H9 (cell line): ENCODE results near the gene CYBA. TPM values are rescaled to one million over a fixed set of nuclear protein-coding genes. Genes with fewer than 3 reads are reported as not detected.

Experiments
- DNase-seq: peaks from one replicate; pipeline ENCODE4 v3.0.0-alpha.2; 2017
- H2AFZ ChIP-seq: one replicate; pipeline ENCODE4 v1.6.1; 2013; ENCODE audit warnings: mild to moderate bottlenecking, low read length, control low read depth, moderate library complexity
- H2AK5ac ChIP-seq: 2 replicates; pipeline ENCODE4 v1.6.1; 2013; ENCODE audit warnings: low read length, control low read depth, mixed read lengths; ENCODE audit not compliant: insufficient read length
- H2BK120ac ChIP-seq: one replicate; pipeline ENCODE4 v1.6.1; 2013; ENCODE audit warnings: low read depth, mild to moderate bottlenecking, low read length, control low read depth, inconsistent platforms; ENCODE audit not compliant: poor library complexity, severe bottlenecking
- H2BK12ac ChIP-seq: 2 replicates; pipeline ENCODE4 v1.6.1; 2013; ENCODE audit warnings: low read length, control low read depth, mixed read lengths, low read depth; ENCODE audit not compliant: insufficient read length
- H2BK15ac ChIP-seq: 2 replicates; pipeline ENCODE4 v1.6.1; 2013; ENCODE audit warnings: low read depth, low read length, control low read depth
- H2BK20ac ChIP-seq: one replicate; pipeline ENCODE4 v1.6.1; 2013; ENCODE audit warnings: low read depth, mild to moderate bottlenecking, low read length, control low read depth, inconsistent platforms; ENCODE audit not compliant: poor library complexity, severe bottlenecking
- H2BK5ac ChIP-seq: 2 replicates; pipeline ENCODE4 v1.6.1; 2013; ENCODE audit warnings: low read length, control low read depth, mixed read lengths; ENCODE audit not compliant: insufficient read length
- H3K14ac ChIP-seq: 2 replicates; pipeline ENCODE4 v1.6.1; 2013; ENCODE audit warnings: low read length, control low read depth; ENCODE audit not compliant: insufficient read depth
- H3K18ac ChIP-seq: 2 replicates; pipeline ENCODE4 v1.6.1; 2013; ENCODE audit warnings: low read depth, mild to moderate bottlenecking, mixed read lengths, low read length, control low read depth; ENCODE audit not compliant: insufficient read length
- H3K23ac ChIP-seq: 2 replicates; pipeline ENCODE4 v1.6.1; 2013; ENCODE audit warnings: low read length, control low read depth, mixed read lengths, low read depth; ENCODE audit not compliant: insufficient read length
- H3K23me2 ChIP-seq: 2 replicates; pipeline ENCODE4 v1.6.1; 2013; ENCODE audit warnings: low read depth, mild to moderate bottlenecking, mixed read lengths, low read length, control low read depth; ENCODE audit not compliant: insufficient read length, poor library complexity, severe bottlenecking
- H3K27ac ChIP-seq: 2 replicates; pipeline ENCODE4 v1.5.1; 2013; ENCODE audit warnings: low read length, control low read depth, mixed read lengths, low read depth; ENCODE audit not compliant: insufficient read length
- H3K27me3 ChIP-seq: 2 replicates; pipeline ENCODE4 v1.6.1; 2013; ENCODE audit warnings: low read length, control low read depth, inconsistent platforms; ENCODE audit not compliant: insufficient read depth
- H3K4ac ChIP-seq: 2 replicates; pipeline ENCODE4 v1.6.1; 2013; ENCODE audit warnings: low read depth, mild to moderate bottlenecking, control low read depth, inconsistent platforms, low read length, moderate library complexity
- H3K4me1 ChIP-seq: 2 replicates; pipeline ENCODE4 v1.6.1; 2013; ENCODE audit warnings: low read length, control low read depth, inconsistent platforms; ENCODE audit not compliant: insufficient read depth
- H3K4me2 ChIP-seq: 2 replicates; pipeline ENCODE4 v1.6.1; 2013; ENCODE audit warnings: low read length, control low read depth, mixed read lengths; ENCODE audit not compliant: insufficient read length, insufficient read depth
- H3K56ac ChIP-seq: 2 replicates; pipeline ENCODE4 v1.6.1; 2013; ENCODE audit warnings: low read depth, mild to moderate bottlenecking, mixed read lengths, low read length, control low read depth; ENCODE audit not compliant: insufficient read length
- H3K79me1 ChIP-seq: 2 replicates; pipeline ENCODE4 v1.6.1; 2013; ENCODE audit warnings: low read depth, mild to moderate bottlenecking, moderate library complexity, low read length, control low read depth, inconsistent platforms; ENCODE audit not compliant: insufficient read depth, poor library complexity, severe bottlenecking
- H3K79me2 ChIP-seq: 2 replicates; pipeline ENCODE4 v1.6.1; 2013; ENCODE audit warnings: low read length, control low read depth, inconsistent platforms; ENCODE audit not compliant: insufficient read depth
- H3K9ac ChIP-seq: 2 replicates; pipeline ENCODE4 v1.6.1; 2013; ENCODE audit warnings: low read length, control low read depth, mixed read lengths; ENCODE audit not compliant: insufficient read length; ENCODE audit errors: extremely low read depth
- H3K9me3 ChIP-seq: one replicate; pipeline ENCODE4 v1.6.1; 2013; ENCODE audit warnings: low read depth, low read length, inconsistent platforms; ENCODE audit not compliant: control insufficient read depth
- H3T11ph ChIP-seq: one replicate; pipeline ENCODE4 v1.6.1; 2013; ENCODE audit warnings: mild to moderate bottlenecking, low read length, control low read depth, inconsistent platforms
- H4K20me1 ChIP-seq: one replicate; pipeline ENCODE4 v1.6.1; 2013; ENCODE audit not compliant: control insufficient read depth, insufficient read length, insufficient read depth
- H4K5ac ChIP-seq: 2 replicates; pipeline ENCODE4 v1.6.1; 2013; ENCODE audit warnings: low read depth, mild to moderate bottlenecking, mixed read lengths, low read length, control low read depth; ENCODE audit not compliant: insufficient read length
- H4K8ac ChIP-seq: replicated peaks from 2 replicates; pipeline ENCODE4 v1.6.1; 2013; ENCODE audit warnings: low read length, control low read depth, mixed read lengths, low read depth; ENCODE audit not compliant: insufficient read length
- H4K91ac ChIP-seq: 2 replicates; pipeline ENCODE4 v1.6.1; 2013; ENCODE audit warnings: low read depth, mild to moderate bottlenecking, moderate library complexity, mixed read lengths, low read length, control low read depth; ENCODE audit not compliant: insufficient read length
- H3K27ac Mint-ChIP-seq, 3 experiments: 2 replicates in 2 of 3; 3 replicates in 1 of 3; pipeline ENCODE4 v1.8.0; 2020 to 2021; ENCODE audit warnings: mixed read lengths in 3 of 3, mild to moderate bottlenecking in 1 of 3, moderate library complexity in 1 of 3
- H3K27me3 Mint-ChIP-seq: 2 replicates; pipeline ENCODE4 v1.8.0; 2021; ENCODE audit warnings: low read depth, mild to moderate bottlenecking, moderate library complexity, mixed read lengths
- H3K36me3 Mint-ChIP-seq, 3 experiments: 2 replicates in 2 of 3; 3 replicates in 1 of 3; pipeline ENCODE4 v1.8.0; 2020 to 2021; ENCODE audit warnings: low read depth in 3 of 3, mixed read lengths in 3 of 3; ENCODE audit not compliant: insufficient read depth in 1 of 3
- H3K4me1 Mint-ChIP-seq, 2 experiments: 2 replicates each; pipeline ENCODE4 v1.8.0; 2020; ENCODE audit warnings: mixed read lengths in 2 of 2
- H3K4me3 Mint-ChIP-seq, 2 experiments: 2 replicates in 1 of 2; 3 replicates in 1 of 2; pipeline ENCODE4 v1.8.0; 2020 to 2021; ENCODE audit warnings: mild to moderate bottlenecking in 2 of 2, mixed read lengths in 2 of 2, moderate library complexity in 1 of 2
- H3K9me3 Mint-ChIP-seq, 2 experiments: 2 replicates in 1 of 2; 3 replicates in 1 of 2; pipeline ENCODE4 v1.8.0; 2020; ENCODE audit warnings: mild to moderate bottlenecking in 2 of 2, mixed read lengths in 2 of 2, moderate library complexity in 1 of 2
- CTCF ChIP-seq: fragments of 200-600 bp; sonication (generic); conservative IDR thresholded peaks from 3 replicates; pipeline ENCODE4 v1.8.0; 2021; ENCODE audit warnings: antibody characterized with exemption, mild to moderate bottlenecking
- WGBS: extraction: QIAGEN DNeasy Blood & Tissue Kit; methylation state at CpG from one replicate; pipeline ENCODE4 v1.1.7; 2013; ENCODE audit warnings: missing lambda C conversion rate, low lambda C conversion rate, mixed read lengths; ENCODE audit not compliant: insufficient read length; ENCODE audit errors: extremely low coverage; 5-methylcytosine and 5-hydroxymethylcytosine counted together
- total RNA-seq: library from RNA; stranded (reverse); gene quantifications from 2 replicates; pipeline ENCODE4 v1.2.1, GENCODE V29; 2021

The CYBA gene
- total RNA-seq, 1 experiment from 2014 or later, result 153 TPM

GRCh38 chr16:88685156-88686061 is 34.6 kb upstream of the CYBA start:
- no peak overlapping the region for H3K14ac ChIP-seq
- H3K79me1 ChIP-seq, result no peaks in the 10 kb centered on the region
- no peak overlapping the region for H3T11ph ChIP-seq
- H3K23ac ChIP-seq, result no peak overlapping the region
- H3K4me1 Mint-ChIP-seq, result peaks cover 19 to 26% of the 10 kb centered on the region in 2 experiments
- H3K18ac ChIP-seq, result no peak overlapping the region
- no peak overlapping the region for H3K4ac ChIP-seq
- no peak overlapping the region for H2BK15ac ChIP-seq
- no CpG with 5 or more reads among the region's 33 CpGs for whole genome bisulfite sequencing
- no peaks in the 10 kb centered on the region for H3K4me1 ChIP-seq
- H4K91ac ChIP-seq, result no peak overlapping the region
- H3K23me2 ChIP-seq, result peaks cover 12% of the 10 kb centered on the region
- no peak overlapping the region for H2BK5ac ChIP-seq
- H3K27ac ChIP-seq, result no peak overlapping the region
- no peak overlapping the region for H3K9ac ChIP-seq
- no peak for DNase-seq
- H4K5ac ChIP-seq, result no peak overlapping the region
- H3K27me3 Mint-ChIP-seq, result peaks cover 33% of the 10 kb centered on the region
- no peak overlapping the region for H3K56ac ChIP-seq
- no peak overlapping the region for H2BK120ac ChIP-seq
- peaks cover 0 to 2% (median 0%) of the 10 kb centered on the region in 3 experiments; a peak in 1 of 7 replicates for H3K36me3 Mint-ChIP-seq
- H3K27me3 ChIP-seq, result no peaks in the 10 kb centered on the region; the same call in 1 of the 2 replicates
- H3K27ac Mint-ChIP-seq, result no peak overlapping the region; a peak in 1 of 7 replicates
- H3K9me3 Mint-ChIP-seq, result no peaks in the 10 kb centered on the region
- peak overlapping the region; percentile 75 to 83 for H3K4me3 Mint-ChIP-seq
- peak; percentile 70 for TF ChIP-seq CTCF
- H2AK5ac ChIP-seq, result no peak overlapping the region
- no peak overlapping the region for H4K8ac ChIP-seq
- H3K4me2 ChIP-seq, result peak overlapping the region; percentile 48
- H2AFZ ChIP-seq, result no peak overlapping the region
- H3K79me2 ChIP-seq, result no peaks in the 10 kb centered on the region
- H2BK12ac ChIP-seq, result no peak overlapping the region
- H4K20me1 ChIP-seq, result no peaks in the 10 kb centered on the region
- no peak overlapping the region for H2BK20ac ChIP-seq
- H3K9me3 ChIP-seq, result no peaks in the 10 kb centered on the region
